ENCODE measurements around the gene ANKRD40.
"Not testable (repeated sequence)": the region's sequence is repeated elsewhere in the genome, so short reads cannot be mapped to it uniquely, and the experiment has no call there.

The ANKRD40 gene

GRCh38 chr17:50681263-50682200 is 26.2 kb downstream of the ANKRD40 start:
- H3K4me3 ChIP-seq (ENCODE audit: low read depth, low read length), result no peak overlapping the region
- TF ChIP-seq, protein P1, sequence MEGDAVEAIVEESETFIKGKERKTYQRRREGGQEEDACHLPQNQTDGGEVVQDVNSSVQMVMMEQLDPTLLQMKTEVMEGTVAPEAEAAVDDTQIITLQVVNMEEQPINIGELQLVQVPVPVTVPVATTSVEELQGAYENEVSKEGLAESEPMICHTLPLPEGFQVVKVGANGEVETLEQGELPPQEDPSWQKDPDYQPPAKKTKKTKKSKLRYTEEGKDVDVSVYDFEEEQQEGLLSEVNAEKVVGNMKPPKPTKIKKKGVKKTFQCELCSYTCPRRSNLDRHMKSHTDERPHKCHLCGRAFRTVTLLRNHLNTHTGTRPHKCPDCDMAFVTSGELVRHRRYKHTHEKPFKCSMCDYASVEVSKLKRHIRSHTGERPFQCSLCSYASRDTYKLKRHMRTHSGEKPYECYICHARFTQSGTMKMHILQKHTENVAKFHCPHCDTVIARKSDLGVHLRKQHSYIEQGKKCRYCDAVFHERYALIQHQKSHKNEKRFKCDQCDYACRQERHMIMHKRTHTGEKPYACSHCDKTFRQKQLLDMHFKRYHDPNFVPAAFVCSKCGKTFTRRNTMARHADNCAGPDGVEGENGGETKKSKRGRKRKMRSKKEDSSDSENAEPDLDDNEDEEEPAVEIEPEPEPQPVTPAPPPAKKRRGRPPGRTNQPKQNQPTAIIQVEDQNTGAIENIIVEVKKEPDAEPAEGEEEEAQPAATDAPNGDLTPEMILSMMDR (IDR thresholded peaks at IDR 0.05; ENCODE audit: low read depth, low read length, missing control alignments), result peak; percentile 21
- no peak for DNase-seq (ENCODE audit: low read depth)

DNA sequence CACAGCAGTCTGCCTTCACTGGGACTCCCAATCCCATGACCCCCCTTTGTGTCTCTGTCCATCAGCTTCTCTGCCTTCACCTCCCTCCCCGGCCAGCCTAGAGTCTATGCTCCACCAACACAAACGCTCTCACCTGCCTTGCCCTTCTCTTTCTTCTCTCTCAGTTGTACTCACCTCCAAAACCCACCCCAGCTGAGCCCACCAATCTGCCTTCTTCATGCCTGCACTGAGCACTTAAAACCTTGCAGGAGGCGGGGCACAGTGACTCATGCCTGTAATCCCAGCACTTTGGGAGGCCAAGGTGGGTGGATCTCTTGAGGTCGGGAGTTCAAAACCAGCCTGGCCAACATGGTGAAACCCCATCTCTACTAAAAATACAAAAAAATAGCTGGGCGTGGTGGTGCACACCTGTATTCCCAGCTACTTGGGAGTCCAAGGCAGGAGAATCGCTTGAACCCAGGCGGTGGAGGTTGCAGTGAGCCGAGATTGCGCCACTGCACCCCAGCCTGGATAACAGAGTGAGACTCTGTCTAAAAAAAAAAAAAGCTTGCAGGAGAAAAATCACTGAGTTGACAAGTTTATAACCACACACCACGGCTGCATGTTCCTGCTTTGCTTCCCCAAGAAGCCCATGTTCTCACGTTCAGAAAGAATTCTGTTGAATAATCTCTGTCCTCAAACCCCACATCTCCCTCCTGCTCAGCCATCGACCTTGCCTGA is 27.0 kb downstream of the ANKRD40 start:
- H3K4me3 ChIP-seq (ENCODE audit: low read depth, low read length); DNase-seq (ENCODE audit: low read depth): not testable (repeated sequence)

GRCh38 chr17:50680126-50680525 is 27.6 kb downstream of the ANKRD40 start:
- TF ChIP-seq, protein P1 (IDR thresholded peaks at IDR 0.05; ENCODE audit: low read depth, low read length, missing control alignments), result no peak
- H3K4me3 ChIP-seq (ENCODE audit: low read depth, low read length), result no peak overlapping the region
- no peak for DNase-seq (ENCODE audit: low read depth)

DNA sequence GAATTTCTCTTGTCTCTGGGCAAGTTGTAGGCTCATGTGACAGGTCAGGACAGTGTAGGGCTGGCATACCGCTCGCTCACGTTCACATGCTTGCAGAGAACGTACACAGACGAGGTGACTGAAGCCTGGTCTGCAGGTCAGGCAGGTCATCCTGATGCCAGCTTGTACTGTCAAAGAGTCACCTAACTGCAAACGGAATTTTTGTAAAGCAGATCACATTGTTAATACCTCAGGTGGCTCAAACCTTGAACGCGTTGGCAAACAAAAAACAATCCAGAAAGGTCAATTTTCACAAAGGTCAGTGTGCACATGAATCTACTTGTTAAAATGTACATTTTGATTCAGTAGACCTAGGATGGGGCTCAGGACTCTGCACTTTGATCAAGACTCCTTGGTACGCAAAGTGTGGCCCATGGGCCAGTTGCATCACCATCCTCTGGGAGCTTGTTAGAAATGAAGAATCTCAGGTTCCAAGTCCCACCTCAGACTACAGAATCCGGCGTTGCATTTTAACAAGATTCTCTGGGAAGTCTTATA is 28.6 kb downstream of the ANKRD40 start:
- no peak overlapping the region for H3K4me3 ChIP-seq (ENCODE audit: low read depth, low read length)
- TF ChIP-seq, protein P1 (IDR thresholded peaks at IDR 0.05; ENCODE audit: low read depth, low read length, missing control alignments), result no peak
- DNase-seq (ENCODE audit: low read depth), result no peak

DNA sequence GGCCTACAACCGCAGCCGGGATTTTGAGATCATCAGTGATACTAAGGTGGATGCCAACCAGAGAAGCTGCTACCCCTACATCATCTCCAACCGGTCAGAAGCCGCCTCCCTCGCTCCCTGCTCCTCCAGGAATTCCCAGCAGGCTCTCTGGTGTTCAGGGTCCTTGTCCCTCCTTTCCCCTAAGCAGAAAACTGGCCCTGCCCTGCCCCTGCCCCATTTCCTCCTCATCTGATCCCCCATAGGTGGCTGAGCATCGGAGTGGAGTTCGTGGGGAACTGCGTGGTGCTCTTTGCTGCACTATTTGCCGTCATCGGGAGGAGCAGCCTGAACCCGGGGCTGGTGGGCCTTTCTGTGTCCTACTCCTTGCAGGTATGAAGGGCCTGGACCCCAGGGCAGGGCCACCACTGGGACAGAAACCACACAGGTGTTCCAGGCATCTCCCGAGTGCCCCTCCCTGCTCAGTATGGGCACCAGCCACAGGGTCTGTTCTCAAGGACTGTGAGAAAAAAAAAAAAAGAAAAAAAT is 29.8 kb downstream of the ANKRD40 start:
- DNase-seq (ENCODE audit: low read depth), result no peak
- TF ChIP-seq, protein P1 (IDR thresholded peaks at IDR 0.05; ENCODE audit: low read depth, low read length, missing control alignments), result no peak
- no peak overlapping the region for H3K4me3 ChIP-seq (ENCODE audit: low read depth, low read length)

DNA sequence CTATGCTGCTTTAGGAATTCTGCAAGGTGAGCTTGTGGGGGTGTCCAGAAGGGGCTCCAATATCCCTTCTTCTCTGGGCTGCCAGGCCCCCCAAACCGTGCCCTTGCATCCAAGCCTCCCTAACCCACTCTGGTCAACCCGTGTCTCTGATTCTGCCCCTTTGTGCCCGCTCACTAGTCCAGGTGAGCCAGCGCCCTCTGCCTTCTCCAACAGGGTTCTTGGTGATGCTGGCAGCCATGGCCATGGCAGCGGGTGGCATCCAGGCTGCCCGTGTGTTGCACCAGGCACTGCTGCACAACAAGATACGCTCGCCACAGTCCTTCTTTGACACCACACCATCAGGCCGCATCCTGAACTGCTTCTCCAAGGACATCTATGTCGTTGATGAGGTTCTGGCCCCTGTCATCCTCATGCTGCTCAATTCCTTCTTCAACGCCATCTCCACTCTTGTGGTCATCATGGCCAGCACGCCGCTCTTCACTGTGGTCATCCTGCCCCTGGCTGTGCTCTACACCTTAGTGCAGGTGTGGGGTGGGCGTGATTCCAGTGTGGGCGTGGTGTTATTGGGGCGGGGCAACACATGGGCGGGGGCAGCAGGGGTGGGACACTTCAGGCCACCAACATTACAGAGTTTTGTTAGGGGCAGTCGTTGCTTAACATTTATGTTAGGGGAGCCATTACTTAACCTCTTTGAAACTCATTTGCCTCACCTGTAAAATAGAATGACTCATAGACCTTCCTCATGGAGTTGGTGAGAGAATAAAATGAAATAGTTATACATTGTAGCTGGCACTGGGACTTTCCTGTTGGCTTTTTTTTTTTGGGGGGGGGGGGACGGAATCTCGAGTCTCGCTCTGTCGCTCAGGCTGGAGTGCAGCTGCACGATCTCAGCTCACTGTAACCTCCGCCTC is 31.4 kb downstream of the ANKRD40 start:
- TF ChIP-seq, protein P1 (IDR thresholded peaks at IDR 0.05; ENCODE audit: low read depth, low read length, missing control alignments), result no peak
- H3K4me3 ChIP-seq (ENCODE audit: low read depth, low read length), result no peak overlapping the region
- DNase-seq (ENCODE audit: low read depth), result no peak
